GM12874 (cell line): ENCODE measurements around the gene SLC8A1.

Experiments
- CTCF ChIP-seq: IDR thresholded peaks from 2 replicates; pipeline ENCODE4 v1.5.1; 2011; ENCODE audit warnings: low read depth, mild to moderate bottlenecking, control low read depth, low read length, moderate library complexity; ENCODE audit not compliant: insufficient read depth

SLC8A1 gene

DNA sequence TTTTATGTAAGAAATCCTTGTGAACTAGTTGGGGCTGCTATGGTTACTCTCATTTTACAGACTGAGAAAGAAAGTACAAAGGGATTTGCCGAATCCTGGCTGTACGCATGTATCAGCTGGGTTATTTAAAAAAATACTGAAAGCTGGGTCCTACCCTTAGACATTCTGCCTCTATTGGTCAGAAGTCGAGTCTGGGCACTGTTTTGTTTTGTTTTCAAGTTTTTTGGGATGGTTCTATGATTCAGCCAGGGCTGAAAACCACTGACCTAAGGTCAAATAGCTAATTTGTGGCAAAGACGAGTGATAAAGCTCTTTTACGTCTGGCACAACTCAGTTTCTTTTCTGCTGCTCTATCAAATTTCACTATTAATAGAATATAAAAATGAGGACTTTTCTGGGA lies 5.9 kb upstream of the SLC8A1 start:
- no peak for TF ChIP-seq CTCF

- no peak for TF ChIP-seq CTCF
Measured at GRCh38 chr2:40457366-40457765, 5.5 kb upstream of the SLC8A1 start.

- TF ChIP-seq CTCF: no peak
Measured at GRCh38 chr2:40456926-40457325, 5.0 kb upstream of the SLC8A1 start.

- TF ChIP-seq CTCF: no peak
Measured at GRCh38 chr2:40455661-40456060, 3.8 kb upstream of the SLC8A1 start.

- TF ChIP-seq CTCF: no peak
Measured at GRCh38 chr2:40454321-40454720, 2.4 kb upstream of the SLC8A1 start.

DNA sequence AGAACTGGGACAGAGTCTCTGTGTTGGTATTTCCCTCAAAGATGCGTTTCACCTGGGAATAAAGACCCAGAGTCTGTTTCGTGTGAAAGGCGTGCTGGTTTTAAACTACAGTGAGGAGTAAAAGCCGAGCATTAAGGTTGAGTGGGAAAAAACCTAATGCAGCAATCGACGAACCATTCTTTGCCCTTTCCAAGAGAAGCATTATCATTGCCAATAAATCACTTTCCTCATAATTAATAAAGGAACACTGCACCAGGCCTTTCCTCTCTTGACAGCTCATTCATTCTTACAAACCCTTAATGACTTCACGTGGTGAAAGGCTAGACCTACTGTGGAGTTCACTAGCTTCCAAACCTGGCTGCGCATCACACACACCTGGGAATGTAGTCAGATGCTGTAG lies 896 bp upstream of the SLC8A1 start:
- TF ChIP-seq CTCF: no peak

GRCh38 chr2:40450796-40451430 lies 977 bp downstream of the SLC8A1 start:
- TF ChIP-seq CTCF: no peak
